Nephron (organoid): ENCODE data around the gene SYNGR4.
A peak's percentile ranks its signal among the peaks of the same experiment; 100 is the strongest.

Experiments used
- H3K27ac Mint-ChIP-seq, 3 experiments: 2 replicates each; pipeline ENCODE4 v1.8.0; 2020; ENCODE audit warnings: mixed read lengths in 3 of 3, mild to moderate bottlenecking in 2 of 3, moderate library complexity in 1 of 3
- H3K27me3 Mint-ChIP-seq: 2 replicates; pipeline ENCODE4 v1.8.0; 2021; ENCODE audit warnings: low read depth, mild to moderate bottlenecking, moderate library complexity, mixed read lengths
- H3K36me3 Mint-ChIP-seq: 2 replicates; pipeline ENCODE4 v1.8.0; 2020; ENCODE audit warnings: low read depth, mixed read lengths
- H3K4me1 Mint-ChIP-seq: 2 replicates; pipeline ENCODE4 v1.8.0; 2020; ENCODE audit warnings: mixed read lengths
- H3K4me3 Mint-ChIP-seq, 3 experiments: 2 replicates each; pipeline ENCODE4 v1.8.0; 2020; ENCODE audit warnings: mild to moderate bottlenecking in 3 of 3, mixed read lengths in 3 of 3, moderate library complexity in 2 of 3
- H3K9me3 Mint-ChIP-seq: 2 replicates; pipeline ENCODE4 v1.8.0; 2020; ENCODE audit warnings: mixed read lengths
- CTCF ChIP-seq, 3 experiments: fragments of 200-600 bp; sonication (generic); IDR thresholded peaks; one replicate each; pipeline ENCODE4 v1.5.0; 2021; ENCODE audit warnings: antibody characterized with exemption in 3 of 3; ENCODE audit not compliant: unreplicated experiment in 3 of 3

The SYNGR4 gene

GRCh38 chr19:48392860-48393558, 28.8 kb downstream of the SYNGR4 start:
- Mint-ChIP-seq H3K27me3 (peaks cover 30% of the 10 kb centered on the region), H3K9me3 (no peaks in the 10 kb centered on the region), H3K27ac (peak overlapping the region in 1 of 3 experiments; percentile 63), H3K4me1 (peaks cover 45% of the 10 kb centered on the region), H3K36me3 (peaks cover 9% of the 10 kb centered on the region), H3K4me3 (peak overlapping the region; percentile 85)
- TF ChIP-seq CTCF (IDR thresholded peaks at IDR 0.05; ENCODE audit: unreplicated experiment in 3 of 3) = no peak

- Mint-ChIP-seq H3K27me3 (peaks cover 32% of the 10 kb centered on the region), H3K36me3 (peaks cover 2% of the 10 kb centered on the region), H3K4me1 (peaks cover 41% of the 10 kb centered on the region), H3K27ac (peak within 1 kb of the TSS; percentile 68 to 76 (median 72)), H3K4me3 (peak within 1 kb of the TSS; percentile 85), H3K9me3 (no peaks in the 10 kb centered on the region)
- no peak for TF ChIP-seq CTCF (IDR thresholded peaks at IDR 0.05; ENCODE audit: unreplicated experiment in 3 of 3)
Measured at GRCh38 chr19:48393559-48394330, 29.6 kb downstream of the SYNGR4 start, which contains the start of gene GRIN2D. Gene GRIN2D, plus strand, starts transcription at chr19:48393668. Its CDS starts 4,725 bp downstream, at chr19:48398393.

- Mint-ChIP-seq H3K27ac (peak overlapping the region; percentile 23 to 76 (median 72)), H3K4me3 (peak overlapping the region; percentile 85), H3K4me1 (peaks cover 45% of the 10 kb centered on the region), H3K36me3 (no peaks in the 10 kb centered on the region), H3K9me3 (no peaks in the 10 kb centered on the region), H3K27me3 (peaks cover 38% of the 10 kb centered on the region)
- no peak for TF ChIP-seq CTCF (IDR thresholded peaks at IDR 0.05; ENCODE audit: unreplicated experiment in 3 of 3)
Measured at GRCh38 chr19:48394331-48395169, 30.4 kb downstream of the SYNGR4 start.

GRCh38 chr19:48395170-48395455, 30.9 kb downstream of the SYNGR4 start:
- Mint-ChIP-seq H3K4me1 (peaks cover 50% of the 10 kb centered on the region), H3K27ac (peak overlapping the region in 1 of 3 experiments; percentile 21), H3K36me3 (no peaks in the 10 kb centered on the region), H3K27me3 (peaks cover 38% of the 10 kb centered on the region), H3K9me3 (no peaks in the 10 kb centered on the region), H3K4me3 (peak overlapping the region; percentile 78 to 85 (median 79))
- no peak for TF ChIP-seq CTCF (IDR thresholded peaks at IDR 0.05; ENCODE audit: unreplicated experiment in 3 of 3)

GRCh38 chr19:48395499-48395898, 31.3 kb downstream of the SYNGR4 start:
- Mint-ChIP-seq H3K9me3 (no peaks in the 10 kb centered on the region), H3K4me3 (peak overlapping the region; percentile 72 to 85 (median 78)), H3K27ac (peak overlapping the region in 2 of 3 experiments; percentile 21 to 43), H3K27me3 (peaks cover 42% of the 10 kb centered on the region), H3K4me1 (peaks cover 54% of the 10 kb centered on the region), H3K36me3 (no peaks in the 10 kb centered on the region)
- no peak for TF ChIP-seq CTCF (IDR thresholded peaks at IDR 0.05; ENCODE audit: unreplicated experiment in 3 of 3)
